GM18907 (cell line): Measurements from ENCODE around the gene SHISAL1.

Experiments
- ATAC-seq: cut with Tn5 transposase; IDR thresholded peaks from one replicate; pipeline ENCODE4 v1.9.1; 2021; ENCODE audit warnings: mild to moderate bottlenecking, moderate library complexity; ENCODE audit not compliant: unreplicated experiment

Gene SHISAL1

DNA sequence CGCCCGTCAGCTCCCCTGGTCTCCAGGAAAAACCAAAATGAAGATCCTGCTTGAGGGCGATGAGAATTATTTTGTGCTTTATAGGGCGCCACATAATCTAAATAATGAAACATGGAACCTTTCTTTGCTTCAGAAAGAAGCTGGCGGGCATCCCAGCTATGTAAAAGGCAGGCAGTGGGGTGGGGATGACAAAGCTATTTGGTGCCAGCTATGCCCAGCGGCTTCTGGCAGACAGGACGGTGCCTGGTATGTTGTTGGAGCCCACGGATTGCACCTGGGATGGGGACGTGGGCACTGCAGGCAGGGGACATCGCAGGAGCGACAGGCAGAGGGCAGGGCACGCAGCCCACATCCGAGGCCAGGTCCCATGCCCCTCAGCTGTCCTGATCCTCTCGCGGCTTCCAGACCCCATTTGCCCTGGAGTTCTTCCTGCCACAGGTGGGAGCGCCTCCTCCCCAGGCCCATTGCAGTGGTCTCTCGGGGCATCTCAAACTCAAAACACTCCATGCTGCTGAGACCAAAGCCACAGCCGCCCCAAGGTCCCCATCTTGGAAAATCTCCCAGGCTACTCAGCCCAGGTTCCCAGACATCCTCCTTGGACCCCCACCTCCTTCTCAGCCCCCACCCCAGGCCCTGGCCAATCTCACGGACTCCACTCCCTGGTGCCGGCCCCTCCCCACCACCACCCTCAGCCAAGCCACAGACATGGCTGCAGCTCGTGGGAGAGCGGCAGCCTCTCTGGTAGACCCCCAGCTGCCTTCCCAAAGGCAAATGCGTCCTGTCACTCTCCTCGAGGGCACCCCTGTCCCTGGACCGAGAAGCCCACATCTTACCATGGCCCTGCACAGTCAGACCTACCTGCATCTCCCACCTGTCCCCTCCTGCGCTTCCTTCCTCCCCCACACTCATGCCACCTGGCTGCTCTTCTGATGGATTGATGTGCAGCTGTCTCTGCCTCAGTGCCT, 45.7 kb downstream of the SHISAL1 start:
- no peak for ATAC-seq

DNA sequence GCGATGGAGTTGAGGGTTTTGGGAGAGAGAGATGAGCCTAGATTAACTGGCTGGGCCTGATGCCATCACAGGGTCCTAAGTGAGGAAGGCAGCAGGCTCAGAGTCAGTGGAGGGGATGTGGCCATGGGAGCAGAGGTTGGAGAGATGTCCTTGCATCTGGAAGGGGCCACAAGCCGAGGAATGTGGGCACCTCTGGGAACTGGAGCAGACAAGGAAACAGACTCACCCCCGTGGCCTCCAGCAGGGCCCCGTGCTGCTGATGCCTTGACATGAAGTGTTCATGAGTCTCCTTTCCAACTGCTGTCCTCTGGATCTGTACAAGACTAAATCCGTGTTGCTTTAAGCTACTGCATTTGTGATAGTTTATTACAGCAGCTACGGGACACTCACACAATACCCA, 49.2 kb downstream of the SHISAL1 start:
- ATAC-seq = no peak

DNA sequence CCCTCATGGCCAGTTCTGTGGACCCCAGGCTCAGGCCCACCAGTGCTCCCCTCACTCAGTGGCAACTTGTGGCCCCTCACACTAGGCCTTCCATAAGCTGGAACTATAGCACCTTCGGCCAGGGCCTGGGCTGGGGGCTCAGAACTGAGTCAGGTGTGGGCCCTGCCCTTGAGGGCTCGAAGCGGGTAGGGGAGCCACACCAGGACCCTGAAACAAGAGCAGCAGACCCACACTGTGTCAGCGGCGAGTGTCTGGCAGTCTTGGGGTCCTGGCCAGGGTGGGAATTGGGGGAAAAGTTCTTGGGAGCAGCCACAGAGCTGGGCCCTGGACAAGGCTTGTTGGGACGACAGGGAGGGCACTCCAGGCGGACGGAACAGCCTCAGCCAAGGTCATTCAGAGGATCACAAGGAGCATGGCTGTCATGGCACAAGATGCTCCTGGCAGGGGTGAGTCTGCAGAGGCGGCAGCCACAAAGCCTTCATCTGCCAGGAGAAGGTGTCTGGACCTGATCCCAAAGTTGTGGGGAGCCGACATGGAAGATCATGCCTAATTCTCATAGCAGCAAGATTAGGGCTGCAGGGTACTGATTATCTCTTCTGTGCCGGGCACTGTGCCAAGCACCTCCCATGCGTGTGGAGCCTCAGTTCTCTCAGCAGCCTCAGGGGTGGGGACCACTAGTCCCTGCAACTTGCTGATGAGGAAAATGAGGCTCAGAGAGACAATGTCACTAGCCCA, 50.7 kb downstream of the SHISAL1 start:
- ATAC-seq = no peak

DNA sequence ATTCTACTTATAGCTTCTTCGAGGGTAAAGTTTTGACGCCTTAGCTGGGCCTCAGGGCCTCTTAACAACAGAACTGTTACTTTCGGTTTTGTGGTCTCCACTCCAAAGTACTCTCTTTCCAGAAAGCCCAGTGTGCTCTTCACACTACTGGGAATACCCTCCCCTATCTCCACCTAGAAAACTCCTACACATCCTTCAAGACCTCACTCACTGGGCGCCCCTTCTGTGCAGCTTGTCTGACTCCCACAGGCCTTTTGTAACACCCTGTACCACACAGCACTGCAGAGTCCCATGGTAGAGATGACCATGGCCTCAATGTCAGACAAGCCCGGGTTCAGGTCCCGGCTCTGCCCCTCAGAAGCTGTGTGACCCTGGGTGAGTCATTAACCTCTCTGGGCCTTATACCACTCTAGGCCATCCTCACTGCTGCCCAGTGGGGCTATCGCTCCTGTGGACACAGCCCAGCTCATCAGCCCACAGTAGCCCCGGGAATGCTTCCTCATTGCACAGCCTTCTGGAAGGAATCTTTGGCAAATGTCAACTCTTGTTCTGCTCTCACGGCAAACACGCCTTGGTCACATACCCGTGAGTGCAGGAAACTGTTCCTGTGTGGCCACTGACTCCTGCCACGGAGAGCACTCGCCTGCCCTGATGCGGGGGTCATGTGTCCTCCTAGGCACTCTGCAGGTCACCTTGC, 51.4 kb downstream of the SHISAL1 start:
- no peak for ATAC-seq

DNA sequence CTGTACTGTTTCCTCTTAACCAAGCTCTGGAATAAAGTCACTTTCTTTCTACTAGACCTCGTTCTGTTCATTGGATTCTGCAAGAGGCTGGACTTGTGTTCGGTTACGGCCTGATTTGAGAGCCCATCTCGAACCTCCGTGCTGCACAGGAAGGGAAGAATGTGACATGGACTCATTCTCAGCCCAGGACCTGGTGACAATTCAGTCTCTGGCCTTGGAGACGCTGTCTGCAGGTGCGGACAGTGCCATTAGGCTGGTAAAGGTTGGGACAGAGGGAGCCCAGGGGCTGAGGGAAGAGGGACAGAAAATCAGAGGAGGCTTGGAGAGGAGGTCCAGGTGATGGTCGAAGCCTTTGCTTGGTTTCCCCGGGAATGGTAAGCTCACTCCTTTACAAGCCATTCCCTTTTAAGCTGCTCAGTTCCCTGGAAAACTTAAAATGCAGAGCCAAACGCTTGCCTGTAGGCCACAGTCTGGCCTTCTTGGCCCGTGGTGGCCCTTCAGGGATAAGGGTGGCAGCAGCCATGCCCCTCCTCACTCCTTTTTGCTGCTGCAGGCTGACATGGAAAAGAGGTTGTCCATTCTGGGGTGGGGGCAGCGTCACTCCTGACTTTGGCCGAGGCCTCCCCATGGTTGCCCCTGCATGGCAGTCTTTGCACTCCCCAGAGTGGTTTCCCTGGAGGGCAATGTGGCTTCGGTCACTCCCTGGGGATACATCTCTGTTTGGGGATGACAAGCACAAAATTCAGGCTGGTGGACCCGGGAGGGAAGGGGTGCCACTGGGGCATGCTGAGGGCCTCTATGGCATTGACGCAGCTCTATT, 52.3 kb downstream of the SHISAL1 start:
- ATAC-seq = no peak

DNA sequence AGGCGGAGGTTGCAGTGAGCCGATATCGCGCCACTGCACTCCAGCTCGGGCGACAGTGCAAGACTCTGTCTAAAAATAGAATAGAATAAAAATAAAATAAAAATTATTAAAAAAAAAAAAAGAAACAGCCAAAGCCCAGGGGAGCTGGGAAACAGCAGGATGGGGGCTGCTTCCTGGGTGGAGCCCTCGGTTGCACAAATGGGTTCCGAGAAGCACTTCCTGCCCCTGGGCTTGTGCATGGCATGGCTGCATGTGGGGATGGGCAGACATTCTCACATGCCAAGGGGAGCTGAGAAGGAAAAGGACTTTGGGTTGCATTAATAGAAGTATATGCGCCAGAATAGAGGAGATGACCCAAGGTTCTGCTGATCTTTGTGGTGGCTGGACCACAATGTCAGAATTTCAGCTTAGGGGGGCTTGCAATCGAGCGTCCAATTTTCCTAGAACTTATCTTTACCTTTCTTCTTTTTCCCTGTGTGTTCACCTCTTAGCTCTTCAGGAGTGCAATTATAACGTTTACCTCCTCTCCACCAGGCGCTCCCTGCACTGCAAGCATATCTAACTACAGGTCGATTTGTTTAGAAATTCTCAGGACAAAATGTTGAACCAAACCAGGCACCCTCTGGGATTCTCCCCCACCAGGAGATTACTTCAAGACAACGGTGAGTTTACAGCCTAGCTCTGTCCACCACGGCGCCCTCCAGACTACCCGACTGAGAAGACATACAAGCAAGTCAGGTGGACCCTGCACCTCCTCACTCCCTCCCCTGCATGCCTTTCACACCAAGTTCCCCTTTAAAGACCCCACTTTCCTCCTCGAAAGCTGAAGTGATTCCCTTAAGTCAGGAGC, 53.2 kb downstream of the SHISAL1 start:
- no peak for ATAC-seq

DNA sequence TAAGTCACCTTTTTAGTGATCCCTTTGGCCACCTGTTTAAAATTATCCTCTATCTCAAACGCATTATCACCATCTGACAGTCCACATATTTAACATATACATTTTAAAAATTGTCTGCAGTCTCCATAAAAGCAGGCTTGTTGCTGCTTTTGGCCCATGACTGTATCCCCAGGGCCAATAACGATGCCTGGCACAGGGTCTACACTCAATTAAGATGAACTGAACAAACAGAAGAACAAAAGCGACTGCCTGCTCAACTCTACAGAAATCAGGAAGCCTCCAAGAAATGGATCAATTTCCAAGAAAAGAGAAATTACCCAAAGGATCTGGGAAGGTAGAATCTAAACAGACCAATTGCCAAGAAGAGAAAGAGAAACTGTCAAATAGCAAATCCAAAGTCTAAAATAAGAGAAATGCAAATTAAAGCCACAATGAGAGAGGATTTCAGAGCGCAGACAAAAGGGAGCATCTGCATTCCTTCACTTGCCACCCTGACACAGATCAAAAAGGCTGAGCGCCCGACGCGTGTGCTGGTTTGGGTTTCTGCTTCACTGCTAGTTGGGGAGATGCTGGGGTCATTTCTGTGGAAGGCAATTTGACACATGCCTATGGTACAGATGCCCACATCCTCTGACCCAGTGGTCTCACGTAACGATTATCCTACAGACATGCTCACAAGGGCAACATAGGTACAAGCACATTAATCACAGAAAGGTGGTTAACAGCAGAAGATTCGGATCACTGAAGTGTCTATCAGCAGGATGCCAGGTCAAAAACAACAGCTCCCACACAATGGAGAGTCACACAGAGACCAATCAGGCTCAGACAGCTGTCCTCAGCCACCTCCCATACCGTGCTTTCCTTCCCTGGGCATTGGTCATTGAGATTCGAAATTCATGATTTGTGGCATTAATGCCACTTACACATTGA, 55.9 kb downstream of the SHISAL1 start:
- no peak for ATAC-seq

DNA sequence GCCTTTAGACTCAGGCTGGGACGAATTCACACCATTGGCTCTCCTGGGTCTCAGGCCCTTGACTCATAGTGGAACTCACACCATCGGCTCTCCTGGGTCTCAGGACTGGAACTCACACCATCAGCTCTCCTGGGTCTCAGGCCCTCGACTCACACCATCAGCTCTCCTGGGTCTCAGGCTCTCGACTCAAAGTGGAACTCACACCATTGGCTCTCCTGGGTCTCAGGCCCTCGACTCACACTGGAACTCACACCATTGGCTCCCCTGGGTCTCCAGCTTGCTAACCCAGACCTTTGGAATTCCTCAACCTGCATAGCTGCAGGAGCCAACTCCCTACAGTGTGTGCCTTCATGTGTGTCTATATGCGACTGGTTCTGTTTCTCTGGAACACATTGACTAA, 56.7 kb downstream of the SHISAL1 start:
- no peak for ATAC-seq

DNA sequence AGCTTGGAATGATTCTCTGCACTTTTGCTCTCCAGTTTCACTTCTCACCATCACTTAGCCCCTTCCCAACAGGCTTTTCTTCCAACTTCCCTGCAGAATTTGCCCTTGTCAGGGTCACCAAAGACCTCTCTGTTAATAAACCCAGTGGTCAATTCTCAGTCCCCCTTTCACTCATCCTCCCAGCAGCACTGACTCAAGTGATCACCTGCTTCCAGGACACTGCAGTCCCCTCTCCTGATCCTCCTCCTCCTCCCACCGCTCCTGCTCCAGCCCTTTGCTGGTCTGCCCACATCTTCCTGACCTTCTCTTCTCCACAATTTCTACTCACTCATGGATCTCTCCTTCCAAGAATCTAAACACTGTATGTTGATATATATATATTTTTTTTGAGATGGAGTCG, 57.9 kb downstream of the SHISAL1 start:
- no peak for ATAC-seq

DNA sequence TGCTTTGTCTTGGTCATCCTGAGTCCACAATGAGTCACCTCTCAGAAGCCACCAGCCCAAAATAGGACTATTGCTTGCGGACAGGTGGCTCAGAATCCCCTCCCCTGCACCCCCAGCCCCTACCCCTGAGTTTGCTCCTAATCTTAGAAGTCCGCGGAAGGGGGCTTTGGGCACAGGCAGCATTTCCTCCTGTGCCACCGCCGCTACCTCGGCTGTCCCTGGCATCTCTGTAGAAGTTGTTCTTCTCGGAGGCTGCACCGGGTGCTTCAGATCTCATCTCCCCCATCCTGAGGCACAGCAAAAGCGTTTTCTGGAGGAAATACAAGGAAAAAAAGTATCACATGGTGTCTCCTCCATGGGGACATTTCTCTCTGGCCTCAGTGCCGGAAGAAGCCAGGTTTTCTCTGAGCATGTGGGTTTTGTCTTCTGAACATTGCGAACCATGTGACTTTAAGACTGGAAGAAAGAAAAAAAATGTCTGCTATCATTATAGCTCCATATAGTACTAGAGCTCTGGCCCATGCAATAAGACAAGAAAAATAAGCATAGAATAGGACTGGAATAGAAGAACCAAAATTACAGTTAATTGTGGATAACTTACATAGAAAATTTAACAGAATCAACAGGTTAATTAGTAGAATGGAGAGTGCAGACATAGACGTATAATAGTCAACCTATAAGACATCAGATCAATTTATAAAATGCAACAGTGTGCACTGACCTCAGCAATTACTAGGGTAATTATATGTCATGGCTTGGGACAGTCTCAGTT, 63.2 kb downstream of the SHISAL1 start:
- ATAC-seq = no peak

DNA sequence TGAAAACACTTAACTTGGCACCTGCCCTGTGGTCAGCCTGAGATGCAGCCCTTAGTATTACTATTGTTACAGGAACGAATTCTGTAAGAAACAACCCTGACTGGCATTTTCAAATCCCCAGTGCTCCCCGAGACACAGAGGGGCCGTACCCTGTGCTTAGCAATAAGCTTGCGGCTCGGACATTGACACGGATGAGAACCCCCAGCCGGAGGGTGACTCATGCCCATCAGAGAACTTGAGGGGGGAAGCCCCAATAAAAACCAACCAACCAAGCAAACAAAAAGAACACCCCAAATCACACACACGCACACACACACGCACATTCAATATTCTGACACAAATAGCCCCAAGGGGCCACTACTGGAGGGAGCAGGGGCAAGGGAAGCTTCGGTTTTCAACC, 63.8 kb downstream of the SHISAL1 start:
- ATAC-seq = no peak

DNA sequence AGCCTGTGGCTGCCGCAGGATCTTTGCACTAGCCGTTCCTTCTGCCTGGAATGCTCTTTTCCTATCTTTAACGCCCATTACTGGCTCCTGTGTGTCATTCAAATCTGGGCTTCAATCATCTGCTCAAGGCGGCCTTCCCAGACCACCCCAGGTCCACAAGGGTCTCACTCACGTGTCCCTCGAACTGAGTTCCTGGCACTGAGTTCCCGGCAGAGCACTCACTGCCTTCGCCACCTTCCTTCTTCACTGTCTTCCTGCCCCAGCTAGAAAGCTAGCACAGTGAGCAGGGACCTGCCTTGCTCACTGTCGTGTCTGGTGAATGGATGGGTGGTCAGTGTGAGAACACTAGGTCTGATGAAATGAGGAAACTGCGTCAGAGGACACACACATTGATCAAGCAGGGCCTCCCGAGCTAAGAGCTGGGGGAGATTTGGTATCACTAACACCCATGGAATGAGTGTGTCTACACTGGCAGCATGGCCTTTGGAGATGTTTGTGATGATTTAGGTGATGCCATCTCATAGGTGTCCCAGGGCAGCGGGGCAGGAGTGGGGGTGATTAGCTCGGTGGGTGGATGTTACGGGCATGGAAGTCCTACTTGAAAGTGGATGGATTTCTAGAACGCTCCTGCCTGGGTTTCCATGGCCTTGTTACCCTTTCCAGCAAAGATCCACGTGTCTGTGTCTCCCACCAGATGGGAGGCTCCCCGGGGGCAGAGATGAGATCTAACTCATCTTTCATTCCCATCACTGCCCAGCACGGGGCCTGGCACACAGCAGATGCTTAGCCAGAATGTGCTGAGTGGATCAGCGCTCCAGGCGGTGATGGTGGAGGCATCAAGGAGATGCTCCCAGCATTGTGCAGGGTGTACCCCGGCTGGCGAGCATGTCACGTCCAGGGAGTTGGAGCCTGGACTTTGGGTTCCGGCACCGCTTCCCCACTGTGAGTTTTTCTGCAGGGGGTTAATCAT, 64.5 kb downstream of the SHISAL1 start:
- no peak for ATAC-seq

DNA sequence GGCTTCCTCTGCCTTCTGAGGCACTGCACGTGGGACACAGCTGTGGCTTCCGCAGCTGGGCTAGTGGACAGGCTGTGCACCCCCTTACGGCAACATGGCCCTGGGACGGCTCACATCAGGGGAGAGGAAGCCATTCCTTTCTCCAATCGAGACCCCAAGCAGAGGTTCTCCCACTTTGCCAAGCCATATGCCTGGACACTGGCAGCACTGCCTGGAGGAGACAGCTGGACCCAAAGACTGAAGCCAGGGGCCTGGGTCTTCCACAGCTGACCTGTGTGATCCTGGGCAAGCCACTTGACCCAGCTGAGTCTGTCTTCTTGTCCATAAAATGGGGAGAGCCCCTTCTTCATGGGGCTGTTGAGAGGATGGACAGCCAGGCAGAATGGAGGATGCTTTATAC, 65.4 kb downstream of the SHISAL1 start:
- ATAC-seq = no peak

DNA sequence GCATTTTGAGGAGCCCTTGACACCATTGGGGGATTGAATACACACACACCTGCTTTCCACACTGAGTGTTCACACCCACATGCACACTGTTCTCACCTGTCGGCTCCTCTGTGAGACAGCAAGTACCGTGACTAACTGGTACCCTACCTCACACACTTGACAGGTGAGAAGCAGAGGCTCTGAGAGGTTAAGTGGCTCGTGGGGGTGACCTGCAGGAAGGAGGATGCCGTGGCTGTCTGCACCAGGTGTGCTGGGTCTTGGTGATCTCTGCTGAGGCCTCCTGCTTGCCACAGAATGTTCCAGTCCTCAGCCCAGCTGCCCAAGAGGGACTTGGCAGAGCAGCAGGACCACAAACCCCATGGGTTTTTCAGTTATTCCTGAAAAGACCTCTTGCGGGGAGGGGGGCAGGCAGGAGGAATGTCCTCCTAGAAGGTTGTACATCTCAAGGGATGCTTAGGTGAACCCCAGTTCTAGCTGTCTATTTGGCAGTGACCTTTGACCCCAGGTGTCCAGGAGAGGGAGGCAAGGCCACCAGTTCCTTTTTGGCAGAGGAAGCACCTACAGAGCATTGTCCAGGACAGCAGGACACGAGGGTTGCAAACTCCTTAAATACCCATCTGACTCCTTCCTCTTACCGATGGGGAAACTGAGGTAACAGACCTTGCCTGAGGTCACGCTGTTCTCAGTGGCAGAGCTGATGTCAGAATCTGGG, 66.0 kb downstream of the SHISAL1 start:
- ATAC-seq = no peak

DNA sequence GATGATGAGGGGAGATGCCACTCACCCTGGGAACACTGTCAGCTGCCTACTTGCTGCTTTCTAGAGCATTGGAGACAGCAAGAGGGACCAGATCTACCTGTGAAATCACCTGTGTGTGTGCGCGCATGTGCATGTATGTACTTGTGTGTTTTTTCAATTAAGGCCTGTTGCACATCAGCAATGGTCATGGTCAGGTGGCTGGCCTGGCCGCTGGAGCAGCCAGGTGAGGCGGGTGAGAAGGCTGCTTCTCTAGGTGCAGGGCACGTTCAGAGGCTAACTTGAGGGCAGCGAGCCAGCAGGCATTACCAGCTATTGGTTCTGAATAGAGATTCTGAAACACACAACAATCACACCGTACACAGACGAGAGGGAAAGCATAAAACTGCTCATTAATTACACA, 66.9 kb downstream of the SHISAL1 start:
- ATAC-seq = no peak

DNA sequence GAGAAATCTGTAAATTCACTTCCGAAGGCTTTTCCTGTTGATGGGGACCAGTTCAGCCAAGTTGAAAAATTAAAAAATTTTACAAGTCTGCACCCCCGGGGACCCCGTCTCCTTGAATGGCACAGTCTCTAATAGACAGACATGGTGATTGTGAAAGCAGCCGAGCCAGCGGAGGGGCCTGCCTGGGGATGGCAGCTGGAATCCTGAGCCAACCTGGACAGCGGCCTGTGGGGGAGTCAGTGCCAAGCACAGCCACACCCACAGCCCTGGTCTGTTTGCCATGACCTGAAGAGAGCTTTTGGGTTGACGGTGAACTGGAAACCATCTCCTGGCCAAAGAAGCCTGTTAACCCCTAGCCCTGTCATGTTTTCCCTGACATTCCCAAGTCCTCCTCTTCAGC, 67.3 kb downstream of the SHISAL1 start:
- ATAC-seq = no peak
